ENCODE measurements around the gene GNG5.

DNA sequence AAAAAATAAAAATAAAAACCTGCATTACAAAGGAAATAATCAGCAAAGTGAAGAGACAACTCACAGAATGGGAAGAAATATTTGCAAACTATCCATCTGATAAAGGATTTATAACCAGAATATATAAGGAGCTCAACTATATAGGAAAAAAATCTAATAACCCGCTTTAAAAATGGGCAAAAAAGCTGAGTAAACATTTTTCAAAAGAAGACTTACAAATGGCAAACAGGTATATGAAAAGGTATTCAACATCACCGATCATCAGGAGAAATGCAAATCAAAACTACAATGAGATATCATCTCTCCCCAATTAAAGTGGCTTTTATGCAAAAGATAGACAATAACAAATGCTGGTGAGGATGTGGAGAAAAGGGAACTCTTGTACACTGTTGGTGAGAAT, 3.8 kb upstream of the GNG5 start:
- TF ChIP-seq CTCF (IDR thresholded peaks at IDR 0.05) = no peak
- no peak for TF ChIP-seq NFE2L1 (CRISPR knock-in tag; IDR thresholded peaks at IDR 0.05)
- TF ChIP-seq ZNF423 (CRISPR knock-in tag; IDR thresholded peaks at IDR 0.05) = no peak
- TF ChIP-seq, protein P1, sequence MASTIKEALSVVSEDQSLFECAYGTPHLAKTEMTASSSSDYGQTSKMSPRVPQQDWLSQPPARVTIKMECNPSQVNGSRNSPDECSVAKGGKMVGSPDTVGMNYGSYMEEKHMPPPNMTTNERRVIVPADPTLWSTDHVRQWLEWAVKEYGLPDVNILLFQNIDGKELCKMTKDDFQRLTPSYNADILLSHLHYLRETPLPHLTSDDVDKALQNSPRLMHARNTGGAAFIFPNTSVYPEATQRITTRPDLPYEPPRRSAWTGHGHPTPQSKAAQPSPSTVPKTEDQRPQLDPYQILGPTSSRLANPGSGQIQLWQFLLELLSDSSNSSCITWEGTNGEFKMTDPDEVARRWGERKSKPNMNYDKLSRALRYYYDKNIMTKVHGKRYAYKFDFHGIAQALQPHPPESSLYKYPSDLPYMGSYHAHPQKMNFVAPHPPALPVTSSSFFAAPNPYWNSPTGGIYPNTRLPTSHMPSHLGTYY (CRISPR knock-in tag; IDR thresholded peaks at IDR 0.05) = no peak
- TF ChIP-seq, protein P2, sequence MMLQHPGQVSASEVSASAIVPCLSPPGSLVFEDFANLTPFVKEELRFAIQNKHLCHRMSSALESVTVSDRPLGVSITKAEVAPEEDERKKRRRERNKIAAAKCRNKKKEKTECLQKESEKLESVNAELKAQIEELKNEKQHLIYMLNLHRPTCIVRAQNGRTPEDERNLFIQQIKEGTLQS (CRISPR knock-in tag; conservative IDR thresholded peaks at IDR 0.05) = no peak
